Naive thymus-derived CD8-positive, alpha-beta T cell (primary cell): Measurements from ENCODE around the gene FRY. TPM values are rescaled to one million over a fixed set of nuclear protein-coding genes. Genes with fewer than 3 reads are reported as not detected.

Source experiments
- ATAC-seq, 2 donors: fragments of 150-1000 bp; cut with Tn5 transposase in 1 of 2; sonication (Bioruptor Pico), chemical (Tn5 transposase) in 1 of 2; 1 replicate in 1 of 2; 2 replicates in 1 of 2; pipeline ENCODE4 v1.10.0; 2021; ENCODE audit warnings: mild to moderate bottlenecking in 2 of 2, moderate library complexity in 2 of 2
- POLR2A ChIA-PET: fragments of 350-600 bp; sonication (Branson Sonifier 250); formaldehyde crosslinking; loops from one replicate; lab custom pipeline; 2021; ENCODE audit warnings: antibody characterized with exemption; lab: Charles Lee
- DNase-seq, 10 donors: peaks; one replicate each; pipeline versions ENCODE4 v3.0.0 to v3.0.0-alpha.2; 2020 to 2022
- H3K27ac Mint-ChIP-seq, 10 donors: one replicate each; pipeline ENCODE4 v1.8.0; 2020 to 2022; ENCODE audit warnings: mild to moderate bottlenecking in 10 of 10, mixed read lengths in 10 of 10, moderate library complexity in 4 of 10, inconsistent platforms in 1 of 10
- H3K27me3 Mint-ChIP-seq, 5 donors: one replicate each; pipeline ENCODE4 v1.8.0; 2021 to 2022; ENCODE audit warnings: mixed read lengths in 5 of 5
- H3K36me3 Mint-ChIP-seq, 3 donors: one replicate each; pipeline ENCODE4 v1.8.0; 2020 to 2022; ENCODE audit warnings: mixed read lengths in 3 of 3, mild to moderate bottlenecking in 2 of 3, inconsistent platforms in 1 of 3
- H3K4me1 Mint-ChIP-seq, 4 donors: one replicate each; pipeline ENCODE4 v1.8.0; 2021 to 2022; ENCODE audit warnings: mixed read lengths in 4 of 4
- H3K4me3 Mint-ChIP-seq, 10 donors: one replicate each; pipeline ENCODE4 v1.8.0; 2020 to 2022; ENCODE audit warnings: mild to moderate bottlenecking in 10 of 10, mixed read lengths in 10 of 10, moderate library complexity in 6 of 10, inconsistent platforms in 1 of 10
- H3K9me3 Mint-ChIP-seq, 9 donors: one replicate each; pipeline ENCODE4 v1.8.0; 2020 to 2022; ENCODE audit warnings: mixed read lengths in 9 of 9, mild to moderate bottlenecking in 3 of 9, inconsistent platforms in 1 of 9, moderate library complexity in 1 of 9
- polyA plus RNA-seq, 3 donors: library from polyadenylated mRNA; unstranded; fragments of 300-500 nt; fragmentation: Illumina TruSeq; gene quantifications; one replicate each; pipeline ENCODE4 v1.2.3, GENCODE V29; 2021
- total RNA-seq, 8 experiments: library from RNA in 2 of 8; stranded (reverse) in 2 of 8; gene quantifications; one replicate each; pipeline ENCODE4 v1.2.3 and lab custom pipeline; 2021 to 2026

Gene FRY
- total and polyA plus RNA-seq, 5 experiments from 2014 or later, result 0.08 to 1.4 (median 0.40) TPM

GRCh38 chr13:32126756-32127155 is 95.2 kb downstream of the FRY start:
- H3K9me3 Mint-ChIP-seq, result peaks cover 0 to 16% (median 7%) of the 10 kb centered on the region in 9 donors
- ATAC-seq (no peak), DNase-seq (no peak)
- no peaks in the 10 kb centered on the region for H3K4me1 Mint-ChIP-seq
- POLR2A ChIA-PET, result no interaction called here
- H3K36me3 Mint-ChIP-seq, result peaks cover 0 to 3% (median 0%) of the 10 kb centered on the region in 3 donors
- no peak overlapping the region for H3K4me3 Mint-ChIP-seq
- no peak overlapping the region for H3K27ac Mint-ChIP-seq
- H3K27me3 Mint-ChIP-seq, result peaks cover 0 to 1% (median 0%) of the 10 kb centered on the region in 5 donors

GRCh38 chr13:32127691-32128090 is 96.1 kb downstream of the FRY start:
- DNase-seq (no peak), ATAC-seq (no peak)
- no peaks in the 10 kb centered on the region for H3K36me3 Mint-ChIP-seq
- peaks cover 0 to 10% (median 3%) of the 10 kb centered on the region in 9 donors for H3K9me3 Mint-ChIP-seq
- no peaks in the 10 kb centered on the region for H3K4me1 Mint-ChIP-seq
- no peaks in the 10 kb centered on the region for H3K27me3 Mint-ChIP-seq
- H3K27ac Mint-ChIP-seq, result no peak overlapping the region
- no peak overlapping the region for H3K4me3 Mint-ChIP-seq
- POLR2A ChIA-PET, result no interaction called here

- no peak for DNase-seq
- no peaks in the 10 kb centered on the region for H3K36me3 Mint-ChIP-seq
- no peak overlapping the region for H3K4me3 Mint-ChIP-seq
- no peaks in the 10 kb centered on the region for H3K4me1 Mint-ChIP-seq
- peaks cover 0 to 4% (median 0%) of the 10 kb centered on the region in 9 donors for H3K9me3 Mint-ChIP-seq
- no peak overlapping the region for H3K27ac Mint-ChIP-seq
- POLR2A ChIA-PET, result no interaction called here
- no peak for ATAC-seq
- no peaks in the 10 kb centered on the region for H3K27me3 Mint-ChIP-seq
Measured at GRCh38 chr13:32134241-32135055, 102.9 kb downstream of the FRY start.

- no peak for DNase-seq
- Mint-ChIP-seq H3K4me3 (no peak overlapping the region), H3K27me3 (no peaks in the 10 kb centered on the region), H3K4me1 (no peaks in the 10 kb centered on the region), H3K27ac (no peak overlapping the region), H3K9me3 (peaks cover 0 to 4% (median 0%) of the 10 kb centered on the region in 9 donors), H3K36me3 (no peaks in the 10 kb centered on the region)
- POLR2A ChIA-PET, result no interaction called here
- no peak for ATAC-seq
Measured at GRCh38 chr13:32135056-32135390, 103.4 kb downstream of the FRY start.

GRCh38 chr13:32135655-32136054 is 104.1 kb downstream of the FRY start:
- ATAC-seq, result no peak
- Mint-ChIP-seq H3K27ac (no peak overlapping the region), H3K36me3 (no peaks in the 10 kb centered on the region), H3K4me3 (no peak overlapping the region), H3K9me3 (peaks cover 0 to 4% (median 0%) of the 10 kb centered on the region in 9 donors), H3K4me1 (no peaks in the 10 kb centered on the region), H3K27me3 (no peaks in the 10 kb centered on the region)
- no peak for DNase-seq
- POLR2A ChIA-PET, result no interaction called here

- no peaks in the 10 kb centered on the region for H3K4me1 Mint-ChIP-seq
Measured at GRCh38 chr13:32136061-32136460, 104.5 kb downstream of the FRY start.

GRCh38 chr13:32136716-32137115 is 105.1 kb downstream of the FRY start:
- Mint-ChIP-seq H3K27ac (no peak overlapping the region), H3K36me3 (no peaks in the 10 kb centered on the region), H3K27me3 (no peaks in the 10 kb centered on the region), H3K4me1 (no peaks in the 10 kb centered on the region), H3K4me3 (no peak overlapping the region), H3K9me3 (peaks cover 0 to 4% (median 0%) of the 10 kb centered on the region in 9 donors)
- POLR2A ChIA-PET, result no interaction called here
- no peak for ATAC-seq
- DNase-seq, result no peak

More at GRCh38 chr13:32136061-32136460, 104.5 kb downstream of the FRY start:
- DNase-seq (no peak), ATAC-seq (no peak)
- peaks cover 0 to 4% (median 0%) of the 10 kb centered on the region in 9 donors for H3K9me3 Mint-ChIP-seq
- POLR2A ChIA-PET, result no interaction called here
- H3K27me3 Mint-ChIP-seq, result no peaks in the 10 kb centered on the region
- H3K36me3 Mint-ChIP-seq, result no peaks in the 10 kb centered on the region
- H3K27ac Mint-ChIP-seq, result no peak overlapping the region
- H3K4me3 Mint-ChIP-seq, result no peak overlapping the region

- POLR2A ChIA-PET, result no interaction called here
- no peaks in the 10 kb centered on the region for H3K27me3 Mint-ChIP-seq
- H3K4me3 Mint-ChIP-seq, result no peak overlapping the region
- DNase-seq (no peak), ATAC-seq (no peak)
- no peaks in the 10 kb centered on the region for H3K4me1 Mint-ChIP-seq
- no peaks in the 10 kb centered on the region for H3K9me3 Mint-ChIP-seq
- no peaks in the 10 kb centered on the region for H3K36me3 Mint-ChIP-seq
- no peak overlapping the region for H3K27ac Mint-ChIP-seq
Measured at GRCh38 chr13:32139251-32139650, 107.7 kb downstream of the FRY start.

- Mint-ChIP-seq H3K9me3 (no peaks in the 10 kb centered on the region), H3K4me1 (no peaks in the 10 kb centered on the region), H3K27ac (no peak overlapping the region), H3K27me3 (no peaks in the 10 kb centered on the region), H3K4me3 (no peak overlapping the region), H3K36me3 (no peaks in the 10 kb centered on the region)
- DNase-seq (no peak), ATAC-seq (no peak)
- POLR2A ChIA-PET, result no interaction called here
Measured at GRCh38 chr13:32140109-32140508, 108.5 kb downstream of the FRY start.

GRCh38 chr13:32141462-32141861 is 109.9 kb downstream of the FRY start:
- no peak for ATAC-seq
- no peaks in the 10 kb centered on the region for H3K36me3 Mint-ChIP-seq
- H3K4me1 Mint-ChIP-seq, result no peaks in the 10 kb centered on the region
- no peak overlapping the region for H3K27ac Mint-ChIP-seq
- POLR2A ChIA-PET, result no interaction called here
- no peak for DNase-seq
- H3K9me3 Mint-ChIP-seq, result no peaks in the 10 kb centered on the region
- H3K4me3 Mint-ChIP-seq, result no peak overlapping the region
- H3K27me3 Mint-ChIP-seq, result peaks cover 0 to under 1% (median 0%) of the 10 kb centered on the region in 5 donors

GRCh38 chr13:32142115-32142514 is 110.5 kb downstream of the FRY start:
- H3K4me3 Mint-ChIP-seq, result no peak overlapping the region
- ATAC-seq, result no peak
- POLR2A ChIA-PET, result no interaction called here
- no peak for DNase-seq
- peaks cover 0 to 1% (median 0%) of the 10 kb centered on the region in 5 donors for H3K27me3 Mint-ChIP-seq
- no peaks in the 10 kb centered on the region for H3K4me1 Mint-ChIP-seq
- no peak overlapping the region for H3K27ac Mint-ChIP-seq
- no peaks in the 10 kb centered on the region for H3K9me3 Mint-ChIP-seq
- no peaks in the 10 kb centered on the region for H3K36me3 Mint-ChIP-seq

GRCh38 chr13:32142956-32143375 is 111.4 kb downstream of the FRY start:
- no peaks in the 10 kb centered on the region for H3K4me1 Mint-ChIP-seq
- DNase-seq (no peak), ATAC-seq (no peak)
- H3K27me3 Mint-ChIP-seq, result peaks cover 0 to 1% (median 0%) of the 10 kb centered on the region in 5 donors
- no peak overlapping the region for H3K27ac Mint-ChIP-seq
- no peaks in the 10 kb centered on the region for H3K9me3 Mint-ChIP-seq
- no peak overlapping the region for H3K4me3 Mint-ChIP-seq
- H3K36me3 Mint-ChIP-seq, result no peaks in the 10 kb centered on the region
- POLR2A ChIA-PET, result no interaction called here

GRCh38 chr13:32147193-32147592 is 115.6 kb downstream of the FRY start:
- POLR2A ChIA-PET, result no interaction called here
- H3K4me1 Mint-ChIP-seq, result no peaks in the 10 kb centered on the region
- peaks cover 0 to 1% (median 0%) of the 10 kb centered on the region in 5 donors for H3K27me3 Mint-ChIP-seq
- no peaks in the 10 kb centered on the region for H3K36me3 Mint-ChIP-seq
- H3K9me3 Mint-ChIP-seq, result no peaks in the 10 kb centered on the region
- no peak overlapping the region for H3K27ac Mint-ChIP-seq
- ATAC-seq (no peak), DNase-seq (no peak)
- H3K4me3 Mint-ChIP-seq, result no peak overlapping the region

- H3K27ac Mint-ChIP-seq, result peak overlapping the region in 1 of 10 donors; percentile 22
- peaks cover 0 to 1% (median 0%) of the 10 kb centered on the region in 5 donors for H3K27me3 Mint-ChIP-seq
- H3K36me3 Mint-ChIP-seq, result no peaks in the 10 kb centered on the region
- DNase-seq (no peak), ATAC-seq (no peak)
- no peaks in the 10 kb centered on the region for H3K4me1 Mint-ChIP-seq
- no peaks in the 10 kb centered on the region for H3K9me3 Mint-ChIP-seq
- H3K4me3 Mint-ChIP-seq, result no peak overlapping the region
- POLR2A ChIA-PET, result no interaction called here
Measured at GRCh38 chr13:32147976-32148375, 116.4 kb downstream of the FRY start.
